HepG2 (cell line): ENCODE results near the gene ARFGEF2. TPM values are rescaled to one million over a fixed set of nuclear protein-coding genes. Genes with fewer than 3 reads are reported as not detected.

ENCODE experiments used
- ATAD3A ChIP-seq: sonication (generic); formaldehyde crosslinking; IDR thresholded peaks from 2 replicates; pipeline ENCODE4 v1.4.0; 2020; ENCODE audit warnings: missing genetic modification reagents
- MED1 ChIP-seq: sonication (generic); formaldehyde crosslinking; IDR thresholded peaks from 2 replicates; pipeline ENCODE4 v1.4.0; 2020; ENCODE audit warnings: missing genetic modification reagents
- PHF20 ChIP-seq: sonication (generic); formaldehyde crosslinking; IDR thresholded peaks from 2 replicates; pipeline ENCODE4 v1.5.0; 2020; ENCODE audit warnings: mild to moderate bottlenecking, missing genetic modification reagents
- RNF219 ChIP-seq: sonication (generic); formaldehyde crosslinking; IDR thresholded peaks from 2 replicates; pipeline ENCODE4 v1.5.0; 2020; ENCODE audit warnings: mild to moderate bottlenecking, missing genetic modification reagents
- SALL1 ChIP-seq: sonication (generic); formaldehyde crosslinking; IDR thresholded peaks from 2 replicates; pipeline ENCODE4 v1.8.0; 2022; ENCODE audit warnings: mild to moderate bottlenecking, missing genetic modification reagents
- SMARCE1 ChIP-seq: fragments of 450-650 bp; IDR thresholded peaks from 2 replicates; pipeline ENCODE4 v1.6.1; 2017; ENCODE audit warnings: borderline replicate concordance
- USF2 ChIP-seq, 2 experiments: sonication (generic) in 1 of 2; formaldehyde crosslinking in 1 of 2; IDR thresholded peaks; 2 replicates each; pipeline versions ENCODE4 v1.5.1 to v1.6.1; 2011 to 2020; ENCODE audit warnings: borderline replicate concordance in 1 of 2, low read depth in 1 of 2, low read length in 1 of 2, mild to moderate bottlenecking in 1 of 2, missing genetic modification reagents in 1 of 2, moderate library complexity in 1 of 2
- ZFP36 ChIP-seq: fragments of 150-350 bp; IDR thresholded peaks from 2 replicates; pipeline ENCODE4 v1.6.1; 2018; ENCODE audit warnings: borderline replicate concordance, low read length, low read depth; ENCODE audit not compliant: partially characterized antibody
- ZNF136 ChIP-seq: sonication (generic); formaldehyde crosslinking; IDR thresholded peaks from 2 replicates; pipeline ENCODE4 v1.8.1; 2022; ENCODE audit warnings: low read depth, mild to moderate bottlenecking, moderate library complexity, missing genetic modification reagents
- ZNF33B ChIP-seq: sonication (generic); formaldehyde crosslinking; IDR thresholded peaks from 2 replicates; pipeline ENCODE4 v1.5.1; 2020; ENCODE audit warnings: mild to moderate bottlenecking, missing genetic modification reagents
- ZNF570 ChIP-seq: sonication (generic); formaldehyde crosslinking; IDR thresholded peaks from 2 replicates; pipeline ENCODE4 v1.4.0; 2020; ENCODE audit warnings: mild to moderate bottlenecking, missing genetic modification reagents, borderline replicate concordance
- polyA plus RNA-seq, 8 experiments: library from polyadenylated mRNA; depleted of rRNA in 3 of 8; stranded (reverse) in 7 of 8; unstranded in 1 of 8; fragments of >200 nt; fragmentation: Illumina TruSeq in 4 of 8; extraction: Trizol in 4 of 8; gene quantifications; 2 replicates each; pipeline versions ENCODE4 v1.2.1 to v1.2.3, GENCODE V29; 2011 to 2016; ENCODE audit warnings: low read depth in 4 of 8, missing spikeins in 1 of 8, mixed read lengths in 1 of 8; ENCODE audit not compliant: insufficient read depth in 1 of 8
- total RNA-seq, 5 experiments: library from RNA; depleted of rRNA; stranded (reverse); fragments of >200 nt; fragmentation: Illumina TruSeq; extraction: Trizol; gene quantifications; 2 replicates each; pipeline ENCODE4 v1.2.3, GENCODE V29; 2016; ENCODE audit warnings: low read depth in 1 of 5
- TF ChIP-seq, protein P1 (sequence below): sonication (generic); formaldehyde crosslinking; IDR thresholded peaks from 2 replicates; pipeline ENCODE4 v1.4.0; 2020; ENCODE audit warnings: missing genetic modification reagents, borderline replicate concordance
- TF ChIP-seq, protein P2 (sequence below): sonication (generic); formaldehyde crosslinking; IDR thresholded peaks from 2 replicates; pipeline ENCODE4 v1.4.0; 2020; ENCODE audit warnings: missing genetic modification reagents
- TF ChIP-seq, protein P3 (sequence below): sonication (generic); formaldehyde crosslinking; IDR thresholded peaks from 2 replicates; pipeline ENCODE4 v1.8.0; 2022; ENCODE audit warnings: mild to moderate bottlenecking, missing genetic modification reagents, moderate library complexity
- TF ChIP-seq, protein P4 (sequence below): sonication (generic); formaldehyde crosslinking; IDR thresholded peaks from 2 replicates; pipeline ENCODE4 v1.5.1; 2020; ENCODE audit warnings: mild to moderate bottlenecking, missing genetic modification reagents

The ARFGEF2 gene
- total and polyA plus RNA-seq, 2 of the 13 experiments (the other 11 are each of a cell fraction or from before 2014, with no cell fraction given) = 44.0 to 60.8 TPM

GRCh38 chr20:49046087-49046900 lies 124.8 kb downstream of the ARFGEF2 start, which contains the start of gene CSE1L (continued):
- TF ChIP-seq ZNF136 (CRISPR knock-in tag) = peak; percentile 68; the same call in 1 of the 2 replicates
- TF ChIP-seq ZFP36 = peak; percentile 19
- TF ChIP-seq, protein P1, sequence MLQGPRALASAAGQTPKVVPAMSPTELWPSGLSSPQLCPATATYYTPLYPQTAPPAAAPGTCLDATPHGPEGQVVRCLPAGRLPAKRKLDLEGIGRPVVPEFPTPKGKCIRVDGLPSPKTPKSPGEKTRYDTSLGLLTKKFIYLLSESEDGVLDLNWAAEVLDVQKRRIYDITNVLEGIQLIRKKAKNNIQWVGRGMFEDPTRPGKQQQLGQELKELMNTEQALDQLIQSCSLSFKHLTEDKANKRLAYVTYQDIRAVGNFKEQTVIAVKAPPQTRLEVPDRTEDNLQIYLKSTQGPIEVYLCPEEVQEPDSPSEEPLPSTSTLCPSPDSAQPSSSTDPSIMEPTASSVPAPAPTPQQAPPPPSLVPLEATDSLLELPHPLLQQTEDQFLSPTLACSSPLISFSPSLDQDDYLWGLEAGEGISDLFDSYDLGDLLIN (CRISPR knock-in tag) = peak; percentile 97
- TF ChIP-seq SALL1 = peak; percentile 77
- TF ChIP-seq MED1 (CRISPR knock-in tag) = peak; percentile 51
- peak; percentile 74; the same call in 1 of the 2 replicates for TF ChIP-seq RNF219 (CRISPR knock-in tag)
- TF ChIP-seq ZNF33B = 0 out of 2 replicates have a peak, but pooled peaks have one; percentile 79
- TF ChIP-seq, protein P2, sequence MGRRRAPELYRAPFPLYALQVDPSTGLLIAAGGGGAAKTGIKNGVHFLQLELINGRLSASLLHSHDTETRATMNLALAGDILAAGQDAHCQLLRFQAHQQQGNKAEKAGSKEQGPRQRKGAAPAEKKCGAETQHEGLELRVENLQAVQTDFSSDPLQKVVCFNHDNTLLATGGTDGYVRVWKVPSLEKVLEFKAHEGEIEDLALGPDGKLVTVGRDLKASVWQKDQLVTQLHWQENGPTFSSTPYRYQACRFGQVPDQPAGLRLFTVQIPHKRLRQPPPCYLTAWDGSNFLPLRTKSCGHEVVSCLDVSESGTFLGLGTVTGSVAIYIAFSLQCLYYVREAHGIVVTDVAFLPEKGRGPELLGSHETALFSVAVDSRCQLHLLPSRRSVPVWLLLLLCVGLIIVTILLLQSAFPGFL (CRISPR knock-in tag) = peak; percentile 95; the same call in 1 of the 2 replicates
- no peak for TF ChIP-seq SMARCE1
- 0 out of 2 replicates have a peak, but pooled peaks have one; percentile 75 for TF ChIP-seq ATAD3A (CRISPR knock-in tag)
- TF ChIP-seq, protein P3, sequence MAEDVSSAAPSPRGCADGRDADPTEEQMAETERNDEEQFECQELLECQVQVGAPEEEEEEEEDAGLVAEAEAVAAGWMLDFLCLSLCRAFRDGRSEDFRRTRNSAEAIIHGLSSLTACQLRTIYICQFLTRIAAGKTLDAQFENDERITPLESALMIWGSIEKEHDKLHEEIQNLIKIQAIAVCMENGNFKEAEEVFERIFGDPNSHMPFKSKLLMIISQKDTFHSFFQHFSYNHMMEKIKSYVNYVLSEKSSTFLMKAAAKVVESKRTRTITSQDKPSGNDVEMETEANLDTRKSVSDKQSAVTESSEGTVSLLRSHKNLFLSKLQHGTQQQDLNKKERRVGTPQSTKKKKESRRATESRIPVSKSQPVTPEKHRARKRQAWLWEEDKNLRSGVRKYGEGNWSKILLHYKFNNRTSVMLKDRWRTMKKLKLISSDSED (CRISPR knock-in tag) = peak; percentile 89; the same call in 1 of the 2 replicates
- TF ChIP-seq ZNF570 (CRISPR knock-in tag) = peak; percentile 34; the same call in 1 of the 2 replicates
- TF ChIP-seq, protein P4, sequence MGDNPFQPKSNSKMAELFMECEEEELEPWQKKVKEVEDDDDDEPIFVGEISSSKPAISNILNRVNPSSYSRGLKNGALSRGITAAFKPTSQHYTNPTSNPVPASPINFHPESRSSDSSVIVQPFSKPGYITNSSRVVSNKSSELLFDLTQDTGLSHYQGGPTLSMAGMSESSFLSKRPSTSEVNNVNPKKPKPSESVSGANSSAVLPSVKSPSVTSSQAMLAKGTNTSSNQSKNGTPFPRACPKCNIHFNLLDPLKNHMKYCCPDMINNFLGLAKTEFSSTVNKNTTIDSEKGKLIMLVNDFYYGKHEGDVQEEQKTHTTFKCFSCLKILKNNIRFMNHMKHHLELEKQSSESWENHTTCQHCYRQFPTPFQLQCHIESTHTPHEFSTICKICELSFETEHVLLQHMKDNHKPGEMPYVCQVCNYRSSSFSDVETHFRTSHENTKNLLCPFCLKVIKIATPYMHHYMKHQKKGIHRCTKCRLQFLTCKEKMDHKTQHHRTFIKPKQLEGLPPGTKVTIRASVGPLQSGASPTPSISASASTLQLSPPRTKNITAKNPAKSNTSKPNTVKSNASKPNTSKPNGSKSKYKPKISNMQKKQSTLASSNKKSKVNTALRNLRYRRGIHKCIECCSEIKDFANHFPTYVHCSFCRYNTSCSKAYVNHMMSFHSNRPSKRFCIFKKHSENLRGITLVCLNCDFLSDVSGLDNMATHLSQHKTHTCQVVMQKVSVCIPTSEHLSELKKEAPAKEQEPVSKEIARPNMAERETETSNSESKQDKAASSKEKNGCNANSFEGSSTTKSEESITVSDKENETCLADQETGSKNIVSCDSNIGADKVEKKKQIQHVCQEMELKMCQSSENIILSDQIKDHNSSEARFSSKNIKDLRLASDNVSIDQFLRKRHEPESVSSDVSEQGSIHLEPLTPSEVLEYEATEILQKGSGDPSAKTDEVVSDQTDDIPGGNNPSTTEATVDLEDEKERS (CRISPR knock-in tag) = no peak; the same call in 1 of the 2 replicates
- TF ChIP-seq PHF20 (CRISPR knock-in tag) = peak; percentile 60
- no peak for TF ChIP-seq USF2 (IDR thresholded peaks at IDR 0.05; ENCODE audit: low read depth, low read length)
- peak; percentile 17; the same call in 1 of the 2 replicates for TF ChIP-seq USF2 (CRISPR knock-in tag; IDR thresholded peaks at IDR 0.05; ENCODE audit: borderline replicate concordance)
